Stimulated activated CD4-positive, alpha-beta T cell treated with anti-CD3 and anti-CD28 coated beads, TNF-alpha, amount 100 ng/mL, for 4 hours (primary cell): Measurements from ENCODE around the gene CEP290.

Source experiments
- DNase-seq, 3 experiments: peaks; one replicate each; pipeline ENCODE4 v3.0.0-alpha.2; 2020; ENCODE audit warnings: low read depth in 3 of 3

The CEP290 gene, protein sequence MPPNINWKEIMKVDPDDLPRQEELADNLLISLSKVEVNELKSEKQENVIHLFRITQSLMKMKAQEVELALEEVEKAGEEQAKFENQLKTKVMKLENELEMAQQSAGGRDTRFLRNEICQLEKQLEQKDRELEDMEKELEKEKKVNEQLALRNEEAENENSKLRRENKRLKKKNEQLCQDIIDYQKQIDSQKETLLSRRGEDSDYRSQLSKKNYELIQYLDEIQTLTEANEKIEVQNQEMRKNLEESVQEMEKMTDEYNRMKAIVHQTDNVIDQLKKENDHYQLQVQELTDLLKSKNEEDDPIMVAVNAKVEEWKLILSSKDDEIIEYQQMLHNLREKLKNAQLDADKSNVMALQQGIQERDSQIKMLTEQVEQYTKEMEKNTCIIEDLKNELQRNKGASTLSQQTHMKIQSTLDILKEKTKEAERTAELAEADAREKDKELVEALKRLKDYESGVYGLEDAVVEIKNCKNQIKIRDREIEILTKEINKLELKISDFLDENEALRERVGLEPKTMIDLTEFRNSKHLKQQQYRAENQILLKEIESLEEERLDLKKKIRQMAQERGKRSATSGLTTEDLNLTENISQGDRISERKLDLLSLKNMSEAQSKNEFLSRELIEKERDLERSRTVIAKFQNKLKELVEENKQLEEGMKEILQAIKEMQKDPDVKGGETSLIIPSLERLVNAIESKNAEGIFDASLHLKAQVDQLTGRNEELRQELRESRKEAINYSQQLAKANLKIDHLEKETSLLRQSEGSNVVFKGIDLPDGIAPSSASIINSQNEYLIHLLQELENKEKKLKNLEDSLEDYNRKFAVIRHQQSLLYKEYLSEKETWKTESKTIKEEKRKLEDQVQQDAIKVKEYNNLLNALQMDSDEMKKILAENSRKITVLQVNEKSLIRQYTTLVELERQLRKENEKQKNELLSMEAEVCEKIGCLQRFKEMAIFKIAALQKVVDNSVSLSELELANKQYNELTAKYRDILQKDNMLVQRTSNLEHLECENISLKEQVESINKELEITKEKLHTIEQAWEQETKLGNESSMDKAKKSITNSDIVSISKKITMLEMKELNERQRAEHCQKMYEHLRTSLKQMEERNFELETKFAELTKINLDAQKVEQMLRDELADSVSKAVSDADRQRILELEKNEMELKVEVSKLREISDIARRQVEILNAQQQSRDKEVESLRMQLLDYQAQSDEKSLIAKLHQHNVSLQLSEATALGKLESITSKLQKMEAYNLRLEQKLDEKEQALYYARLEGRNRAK (N-terminal part only)

GRCh38 chr12:88141774-88142609 lies at the start of gene CEP290, which contains the start of gene TMTC3:
Gene CEP290 (minus strand): TSS chr12:88142088. CDS start chr12:88141307, 781 bp downstream.
Gene TMTC3 (plus strand): TSS chr12:88142307. CDS start chr12:88148316, 6,009 bp downstream.
- DNase-seq, result peak; percentile 76 to 86 (median 83)

GRCh38 chr12:88188180-88188579 lies 46.3 kb upstream of the CEP290 start:
- no peak for DNase-seq

GRCh38 chr12:88187571-88187970 lies 45.7 kb upstream of the CEP290 start:
- DNase-seq, result no peak

GRCh38 chr12:88185988-88186387 lies 44.1 kb upstream of the CEP290 start:
- no peak for DNase-seq

DNA sequence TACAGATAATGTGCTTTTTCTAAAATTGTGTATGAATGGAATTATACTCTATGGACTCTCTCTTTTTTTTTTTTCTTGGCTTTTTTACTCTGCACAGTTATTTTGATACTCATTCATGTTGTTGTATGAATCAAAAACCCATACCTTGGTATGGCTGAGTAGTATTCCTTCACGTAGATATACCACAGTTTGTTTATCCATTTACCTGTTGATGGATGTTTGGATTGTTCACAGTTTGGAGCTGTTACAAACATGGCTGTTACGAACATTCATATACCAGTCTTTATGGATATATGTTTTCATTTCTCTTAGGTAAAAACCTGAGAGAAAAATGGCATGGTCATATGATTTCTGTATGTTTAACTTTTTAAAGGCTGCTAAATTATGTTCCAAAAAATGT lies 43.4 kb upstream of the CEP290 start:
- no peak for DNase-seq

DNA sequence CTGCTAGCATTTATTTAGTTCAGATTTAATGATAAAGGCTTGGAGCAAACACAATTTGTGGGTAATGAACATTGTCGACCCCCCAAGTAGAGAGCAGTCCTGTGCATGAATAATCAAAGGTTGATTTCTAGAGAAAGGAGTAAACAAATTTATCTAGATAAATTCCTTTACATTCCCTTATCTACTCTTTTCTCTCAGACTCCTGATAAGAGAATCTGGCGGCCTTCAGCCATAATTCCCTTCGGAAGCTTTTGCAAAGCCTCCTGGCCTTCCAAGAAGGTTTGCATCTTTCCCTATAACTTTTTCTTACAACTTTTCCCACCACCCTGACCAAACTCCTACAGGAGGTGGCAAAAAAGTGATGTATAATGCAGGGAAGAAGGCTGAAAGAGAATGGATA lies 42.3 kb upstream of the CEP290 start:
- no peak for DNase-seq

GRCh38 chr12:88182416-88182815 lies 40.5 kb upstream of the CEP290 start:
- DNase-seq, result no peak

GRCh38 chr12:88181881-88182280 lies 40.0 kb upstream of the CEP290 start:
- no peak for DNase-seq

DNA sequence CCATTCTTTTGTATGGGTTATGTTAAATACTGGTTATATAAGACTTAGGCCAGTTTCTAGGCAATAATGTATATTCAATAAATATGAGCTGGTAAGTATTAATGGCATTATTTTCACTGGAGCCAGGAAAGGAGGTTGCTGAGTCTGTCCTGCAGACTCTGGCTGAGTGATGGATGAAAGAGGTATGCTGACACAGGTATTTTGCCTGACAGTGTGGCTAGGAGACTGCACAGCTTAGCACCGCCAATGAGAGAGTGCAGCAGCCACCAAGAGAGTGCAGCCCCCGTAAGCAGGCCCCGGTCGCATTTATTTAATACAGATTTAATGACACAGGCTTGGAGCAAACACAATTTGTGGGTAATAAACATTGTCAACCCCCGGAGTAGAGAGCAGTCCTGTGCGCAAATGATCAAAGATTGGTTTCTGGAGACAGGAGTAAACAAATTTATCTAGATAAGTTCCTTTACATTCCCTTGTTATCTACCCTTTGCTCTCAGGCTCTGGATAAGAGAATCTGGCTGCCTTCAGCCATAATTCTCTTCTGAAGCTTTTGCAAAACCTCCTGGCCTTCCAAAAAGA lies 37.6 kb upstream of the CEP290 start:
- no peak for DNase-seq

- DNase-seq, result no peak
These were observed 33.7 kb upstream of the CEP290 start for GRCh38 chr12:88175544-88175943.

DNA sequence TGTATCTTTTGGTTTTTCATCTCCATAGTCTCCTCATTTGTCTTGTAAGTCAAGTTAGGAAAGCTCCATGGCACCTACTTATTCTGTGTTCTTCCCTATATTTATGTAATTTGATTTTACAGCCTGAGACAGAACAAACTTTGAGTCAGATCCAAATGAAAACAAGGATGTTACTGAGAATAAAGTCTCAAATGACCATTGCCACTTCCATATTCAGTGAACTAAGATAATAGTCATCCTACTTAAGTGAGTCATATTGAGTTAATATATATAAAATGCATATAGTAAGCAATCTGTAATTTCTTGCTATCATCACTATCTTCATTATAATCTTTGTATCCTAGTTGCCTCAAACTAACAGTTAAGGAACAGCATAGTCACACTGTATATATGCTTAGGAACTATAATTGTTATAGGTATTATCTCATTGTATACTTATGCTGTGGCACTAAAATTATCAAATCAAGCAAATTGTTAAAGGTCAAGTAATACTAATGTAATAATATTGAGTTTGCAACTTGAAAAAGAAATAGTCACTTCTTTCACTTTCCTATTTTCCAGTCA lies 31.0 kb upstream of the CEP290 start:
- no peak for DNase-seq

DNA sequence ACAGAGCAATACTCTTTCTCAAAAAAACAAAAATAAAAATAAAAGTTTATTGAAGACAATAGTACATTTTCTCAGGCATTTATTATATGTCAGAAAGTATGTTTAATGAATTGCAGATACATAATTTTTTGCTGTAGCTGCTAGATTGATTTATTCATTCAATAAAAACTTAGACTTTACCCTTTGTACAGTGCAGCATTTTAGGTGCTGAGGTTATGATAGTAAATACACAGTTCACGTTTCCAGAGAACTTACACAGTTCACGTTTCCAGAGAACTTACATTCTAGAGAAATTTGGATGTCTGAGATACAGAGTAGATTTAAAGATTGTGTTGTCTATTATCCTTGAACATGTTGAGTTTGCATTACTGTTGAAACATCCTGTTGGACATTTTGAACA lies 25.5 kb upstream of the CEP290 start:
- DNase-seq, result no peak

DNA sequence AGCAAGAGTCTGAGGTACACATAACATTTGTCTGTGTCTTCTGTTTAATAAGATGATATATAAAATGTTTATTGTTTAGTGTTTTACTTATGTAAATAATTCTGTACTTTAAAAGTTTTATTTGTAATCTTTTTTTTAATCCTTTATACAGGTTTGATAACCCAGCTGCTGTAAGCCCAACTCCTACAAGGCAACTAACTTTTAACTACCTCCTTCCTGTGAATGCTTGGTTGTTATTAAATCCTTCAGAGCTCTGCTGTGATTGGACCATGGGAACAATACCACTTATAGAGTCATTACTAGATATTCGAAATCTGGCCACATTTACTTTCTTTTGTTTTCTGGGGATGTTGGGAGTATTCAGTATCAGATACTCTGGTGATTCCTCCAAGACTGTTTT lies 24.3 kb upstream of the CEP290 start:
- no peak for DNase-seq

GRCh38 chr12:88163371-88163770 lies 21.5 kb upstream of the CEP290 start:
- DNase-seq, result no peak

- no peak for DNase-seq
These were observed 14.3 kb upstream of the CEP290 start for GRCh38 chr12:88156075-88156654.

DNA sequence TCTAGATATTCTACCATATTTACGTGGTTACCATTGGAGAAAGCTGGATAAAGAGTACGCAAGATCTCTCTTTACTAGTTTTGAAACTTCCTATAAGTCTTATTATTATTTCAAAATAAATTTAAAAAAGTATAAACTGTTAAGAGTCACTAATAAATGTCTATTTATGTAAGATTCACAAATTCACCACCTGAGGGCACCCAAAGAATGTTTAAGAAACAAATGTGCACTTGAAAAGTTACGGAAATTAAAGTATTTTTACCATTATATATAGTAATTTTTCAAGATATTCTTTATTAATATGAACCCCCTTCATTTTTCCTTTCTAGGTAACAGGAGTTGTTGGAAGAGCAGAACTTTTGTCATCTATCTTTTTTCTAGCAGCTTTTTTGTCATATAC lies 12.1 kb upstream of the CEP290 start:
- no peak for DNase-seq

DNA sequence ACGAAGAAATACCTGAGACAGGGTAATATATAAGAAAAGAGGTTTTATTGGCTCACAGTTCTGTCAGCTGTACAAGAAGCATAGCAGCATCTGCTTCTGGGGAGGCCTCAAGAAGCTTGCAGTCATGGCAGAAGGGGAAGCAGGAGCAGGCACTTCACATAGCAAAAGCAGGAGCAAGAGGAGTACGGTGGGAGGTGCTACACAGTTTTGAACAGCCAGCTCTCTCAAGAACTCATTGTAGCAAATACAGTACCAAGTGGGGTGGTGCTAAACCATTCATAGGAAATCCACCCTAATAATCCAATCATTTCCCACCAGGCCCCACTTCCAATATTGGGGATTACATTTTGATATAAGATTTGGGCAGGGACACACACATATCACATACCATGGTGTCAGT lies 8.2 kb upstream of the CEP290 start:
- DNase-seq, result no peak

DNA sequence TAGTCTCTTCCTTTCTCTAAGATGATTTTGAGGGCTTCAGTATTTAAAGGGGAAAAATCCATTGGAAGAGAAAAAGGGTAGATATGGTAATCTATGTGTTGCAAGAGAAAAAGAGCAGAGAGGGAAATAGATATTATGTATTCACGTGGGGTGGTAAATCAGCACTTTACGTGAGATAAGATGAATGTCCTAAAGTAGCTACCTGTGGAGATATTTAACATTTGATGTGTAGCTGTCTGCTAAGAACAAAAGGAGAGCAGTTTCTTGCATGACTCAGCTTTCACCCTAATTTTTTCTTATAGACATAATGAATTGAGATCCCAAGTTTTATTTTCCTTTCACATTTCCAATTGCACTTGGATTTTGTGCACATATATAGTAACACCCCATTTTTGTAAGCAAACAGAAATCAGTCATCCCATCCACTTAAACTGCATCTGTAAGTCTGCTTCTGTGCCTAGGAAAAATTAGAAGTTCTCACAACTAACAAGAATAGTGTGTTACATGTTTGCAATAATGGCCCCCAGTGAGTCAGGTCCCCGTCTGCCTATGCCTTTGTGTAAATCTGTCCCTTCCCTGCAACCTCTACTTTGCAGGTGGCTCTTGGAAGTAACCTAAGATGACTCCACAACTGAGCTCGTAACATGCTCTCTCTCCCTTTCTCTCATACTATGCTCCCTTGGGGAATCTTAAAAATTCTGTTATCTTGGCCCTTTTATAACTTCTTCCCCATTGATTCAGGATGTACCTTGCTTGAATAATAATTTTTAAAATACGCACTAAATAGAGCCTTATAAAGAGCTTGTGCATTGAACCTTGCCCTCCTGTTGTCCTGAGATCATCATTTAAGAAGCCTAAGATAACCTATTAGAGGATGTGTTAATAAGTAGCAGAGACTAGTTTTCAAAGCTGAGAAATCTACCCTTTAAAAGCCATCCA lies 3.9 kb upstream of the CEP290 start:
- no peak for DNase-seq
